GM19328 (cell line): ENCODE results near the gene MED12L.

Source experiments
- ATAC-seq: cut with Tn5 transposase; IDR thresholded peaks from one replicate; pipeline ENCODE4 v1.9.1; 2021; ENCODE audit warnings: mild to moderate bottlenecking, moderate library complexity; ENCODE audit not compliant: unreplicated experiment

Gene MED12L

GRCh38 chr3:151436675-151437446 lies 351.4 kb downstream of the MED12L start:
- ATAC-seq = no peak

DNA sequence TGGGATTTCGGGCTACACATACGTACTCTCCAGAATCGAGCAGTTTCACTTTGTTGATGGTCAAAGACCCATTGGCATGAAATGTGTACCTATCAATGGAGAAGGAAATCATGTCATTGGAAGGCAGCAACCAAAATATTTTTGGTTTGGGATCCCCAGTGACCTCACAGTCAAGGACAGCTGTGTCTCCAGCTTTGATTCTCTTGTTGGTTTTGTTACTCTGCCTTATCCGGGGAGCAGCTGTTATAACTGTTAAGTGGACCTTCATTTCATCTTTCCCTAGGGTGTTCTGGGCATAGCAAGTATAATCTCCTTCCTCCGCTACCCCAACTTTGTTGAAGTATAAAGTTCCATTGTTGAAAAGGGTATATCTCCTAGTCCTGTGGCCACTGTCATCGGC lies 352.4 kb downstream of the MED12L start:
- no peak for ATAC-seq

DNA sequence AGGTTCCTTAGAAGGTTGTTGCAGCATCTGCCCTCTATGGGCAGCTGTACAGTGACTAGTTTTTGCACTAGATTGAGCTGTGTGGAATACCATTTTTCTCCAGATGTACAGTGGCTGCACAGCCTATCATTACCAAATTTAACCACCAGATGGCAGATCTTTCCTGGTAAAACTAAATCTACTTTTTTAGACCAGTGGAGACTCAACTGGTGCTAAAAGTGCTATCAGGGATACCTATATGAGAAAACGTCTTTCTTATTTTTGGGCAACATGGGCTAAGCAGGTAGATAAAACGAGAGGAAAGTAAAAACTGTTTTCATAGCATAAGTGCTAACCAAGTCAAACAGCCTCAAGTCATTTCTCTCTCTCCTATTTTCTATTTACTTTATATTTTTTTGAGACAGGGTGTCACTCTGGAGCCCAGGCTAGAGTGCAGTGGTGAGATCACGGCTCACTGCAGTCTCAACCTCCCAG lies 354.2 kb downstream of the MED12L start:
- ATAC-seq = peak; percentile 71

DNA sequence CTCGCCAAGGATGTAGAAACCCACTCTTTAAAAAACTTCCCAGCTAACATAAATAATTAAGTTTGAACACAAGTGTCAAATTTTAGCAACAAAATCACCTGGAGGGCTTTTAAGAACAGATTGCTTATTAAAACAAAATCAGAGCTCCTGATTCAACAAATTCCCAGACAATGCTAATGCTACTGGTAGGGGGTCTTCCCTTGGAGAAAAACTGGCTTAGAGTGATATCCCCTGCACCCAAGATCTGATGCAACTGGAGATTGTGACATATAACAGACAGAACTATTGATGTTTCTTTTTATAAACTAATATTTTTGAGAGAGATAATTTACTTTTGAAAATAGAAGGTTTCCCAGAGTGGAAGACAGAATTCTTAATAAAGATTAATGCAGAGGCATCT lies 355.5 kb downstream of the MED12L start:
- ATAC-seq = no peak

DNA sequence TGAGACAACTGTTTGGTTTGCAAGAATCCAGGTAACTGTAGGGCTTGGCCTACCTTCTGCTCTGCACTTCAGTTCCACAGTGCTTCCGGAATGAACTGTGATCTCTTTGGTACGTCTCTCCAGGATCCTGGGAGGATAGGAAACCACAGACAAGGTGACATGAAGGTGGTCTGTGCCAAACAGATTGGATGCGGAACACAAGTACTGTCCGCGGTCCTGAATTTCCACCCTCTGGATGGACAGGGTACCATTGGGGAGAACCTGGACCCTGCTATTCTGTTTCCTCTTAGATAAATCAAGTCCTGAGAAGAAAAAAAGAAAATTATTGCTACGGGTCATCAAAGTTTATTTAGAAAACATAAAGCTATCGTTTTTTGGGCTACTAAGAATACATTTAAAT lies 358.1 kb downstream of the MED12L start:
- ATAC-seq = no peak

DNA sequence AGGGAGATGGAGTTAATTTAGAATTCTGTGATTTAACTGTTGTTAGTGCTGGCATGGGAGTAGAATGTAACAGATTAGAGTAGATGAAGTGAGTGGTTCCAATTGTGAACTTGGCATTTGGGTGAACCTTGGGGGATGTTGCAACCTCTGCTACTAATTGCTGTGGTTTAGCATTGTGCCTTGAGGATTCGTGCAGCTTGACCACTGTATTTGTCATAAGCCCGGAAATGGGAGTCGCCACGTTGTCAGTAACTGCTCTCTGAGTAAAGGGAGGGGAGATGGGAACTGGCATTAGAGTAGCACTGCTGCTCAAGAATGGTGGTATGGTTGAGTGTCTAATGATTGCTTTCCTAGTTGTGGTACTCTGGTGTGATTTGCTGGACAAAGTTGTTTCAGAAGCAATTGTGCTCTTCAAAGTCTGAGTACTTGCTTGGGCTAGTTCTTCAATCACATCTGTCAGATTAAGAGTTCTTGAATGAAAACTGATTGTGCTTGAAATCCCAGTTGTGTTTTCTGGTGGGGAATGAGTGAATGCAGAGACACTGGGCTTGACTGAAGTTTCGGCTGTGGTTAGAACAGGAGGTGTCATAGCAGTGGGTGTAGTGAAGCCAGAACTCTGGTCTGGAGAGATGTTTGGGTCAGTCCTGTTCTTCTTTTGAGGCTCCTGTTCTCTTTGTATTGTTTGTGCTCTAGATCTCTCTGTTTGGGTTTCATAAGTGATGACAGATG lies 360.0 kb downstream of the MED12L start:
- no peak for ATAC-seq

DNA sequence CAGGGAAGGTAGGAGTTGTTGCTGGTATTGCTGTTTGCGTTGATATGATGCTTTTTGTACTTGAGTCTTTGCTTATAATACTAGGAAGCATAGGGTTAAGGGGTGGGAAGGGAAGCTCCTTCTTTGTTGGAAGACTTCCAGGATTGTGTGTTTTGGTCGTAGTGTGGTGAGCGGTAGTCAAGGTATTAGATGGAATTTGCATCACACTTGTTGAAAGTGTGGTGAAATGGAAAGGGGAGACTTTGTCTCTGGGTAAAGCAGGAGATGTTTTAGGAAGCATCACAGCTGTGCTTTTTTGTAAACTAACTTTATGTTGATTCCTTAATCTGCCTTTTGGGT lies 360.5 kb downstream of the MED12L start:
- no peak for ATAC-seq

- ATAC-seq = no peak
Measured at GRCh38 chr3:151452368-151452767, 366.9 kb downstream of the MED12L start.

GRCh38 chr3:151452841-151453240 lies 367.4 kb downstream of the MED12L start:
- no peak for ATAC-seq

GRCh38 chr3:151456065-151456464 lies 370.6 kb downstream of the MED12L start:
- no peak for ATAC-seq

GRCh38 chr3:151459358-151459757 lies 373.9 kb downstream of the MED12L start:
- ATAC-seq = no peak

DNA sequence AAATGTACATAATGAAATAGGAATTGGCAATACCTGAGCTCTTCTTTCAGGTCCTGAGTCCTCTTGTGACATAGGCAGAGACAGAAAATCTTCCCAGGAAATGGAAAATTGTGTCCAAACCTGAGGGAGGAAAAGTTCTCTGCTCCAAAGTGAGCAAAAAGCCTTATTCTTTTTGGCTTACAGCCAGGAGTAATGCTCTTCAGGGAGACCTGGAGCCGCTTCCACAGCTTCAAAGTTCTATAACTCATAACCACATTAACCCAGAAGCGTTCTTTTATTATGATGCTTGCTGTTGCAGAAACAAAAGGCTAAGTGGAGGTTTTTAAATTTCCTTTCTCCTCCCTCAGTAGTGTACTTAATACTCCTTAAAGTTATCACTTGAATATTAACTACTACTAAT lies 374.8 kb downstream of the MED12L start:
- ATAC-seq = no peak

DNA sequence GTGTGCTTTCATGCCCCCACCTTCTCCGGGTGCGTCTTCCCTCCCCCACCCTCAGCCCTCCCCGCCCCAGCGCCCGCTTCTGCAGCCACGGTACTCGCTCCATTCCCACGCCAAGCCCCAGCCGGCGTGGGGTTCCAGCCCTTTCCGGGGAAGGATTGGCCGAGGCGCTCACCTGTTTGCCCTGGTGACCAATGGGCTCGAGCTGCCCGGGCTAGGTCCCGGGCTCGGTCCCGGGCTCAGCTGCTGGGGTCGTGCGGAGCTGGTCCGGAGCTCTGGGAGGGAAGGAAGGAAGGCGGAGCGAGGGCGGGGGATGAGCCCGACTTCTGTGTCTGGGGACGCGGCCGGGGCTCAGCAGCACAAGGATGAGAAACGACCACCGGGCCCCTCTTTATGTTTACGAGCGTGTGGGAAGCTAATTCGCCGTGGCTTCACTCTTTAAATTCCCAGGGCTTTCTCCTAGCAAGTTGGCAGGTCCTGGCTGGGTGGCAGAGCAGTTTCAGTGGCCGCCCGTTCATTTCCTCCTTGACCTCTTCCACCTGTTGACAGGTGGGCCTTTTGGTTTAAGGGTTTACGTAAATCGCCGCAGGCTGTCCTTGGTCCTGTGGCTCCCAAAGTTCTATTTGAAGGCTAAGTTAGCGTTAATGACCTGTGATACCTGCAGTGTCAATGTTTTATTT lies 375.4 kb downstream of the MED12L start, which contains the start of gene IGSF10:
TSS of gene IGSF10 (minus strand) at position 288 of the 677 bp plus-strand sequence. CDS start 2,352 bp downstream, outside the sequence.
- no peak for ATAC-seq

DNA sequence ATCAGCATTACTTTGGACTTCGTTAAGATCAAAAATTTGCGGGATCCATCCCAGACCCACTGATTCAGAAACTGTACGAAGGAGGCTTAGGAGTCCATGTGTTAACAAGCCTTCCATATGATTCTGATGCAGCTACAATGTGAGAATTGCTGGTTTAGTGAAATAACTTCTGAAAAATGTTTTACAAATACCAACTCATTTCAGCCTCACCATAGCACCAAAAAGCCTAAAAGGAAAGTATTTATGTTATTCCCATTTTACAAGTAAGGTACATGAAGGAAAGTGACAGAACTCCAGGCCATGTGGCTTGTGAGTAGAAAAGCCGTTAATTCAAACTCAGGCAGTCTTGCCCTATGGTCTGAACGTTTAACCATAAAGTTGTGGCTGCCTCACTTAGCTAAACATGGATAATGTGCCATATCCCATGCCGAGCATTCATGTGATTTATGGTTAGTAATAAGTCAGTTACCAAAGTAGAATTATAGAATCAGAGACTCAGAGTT lies 376.9 kb downstream of the MED12L start:
- ATAC-seq = no peak

DNA sequence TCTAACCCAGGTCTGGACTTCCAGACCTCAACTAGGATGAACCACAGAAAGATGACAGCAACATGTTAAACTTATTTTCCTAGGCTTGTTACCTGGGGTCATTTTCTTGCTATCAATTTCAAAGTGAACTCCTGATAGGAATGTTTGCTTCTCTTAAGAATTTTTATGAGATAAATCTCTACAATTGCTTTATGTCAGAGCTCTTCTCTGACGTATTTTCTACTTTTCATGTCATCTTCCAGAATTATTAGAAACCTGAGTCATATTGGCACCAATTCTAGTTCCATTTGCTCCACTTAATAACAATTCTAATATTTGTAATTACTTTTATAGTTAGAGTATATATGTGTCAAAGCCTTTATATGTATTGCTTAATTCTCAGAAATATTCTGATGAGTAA lies 377.5 kb downstream of the MED12L start:
- no peak for ATAC-seq

- no peak for ATAC-seq
Measured at GRCh38 chr3:151467069-151467468, 381.6 kb downstream of the MED12L start.

GRCh38 chr3:151468284-151468917 lies 382.9 kb downstream of the MED12L start:
- ATAC-seq = peak; percentile 77

- no peak for ATAC-seq
Measured at GRCh38 chr3:151476344-151477018, 391.0 kb downstream of the MED12L start.

- ATAC-seq = no peak
Measured at GRCh38 chr3:151477591-151478334, 392.3 kb downstream of the MED12L start.

DNA sequence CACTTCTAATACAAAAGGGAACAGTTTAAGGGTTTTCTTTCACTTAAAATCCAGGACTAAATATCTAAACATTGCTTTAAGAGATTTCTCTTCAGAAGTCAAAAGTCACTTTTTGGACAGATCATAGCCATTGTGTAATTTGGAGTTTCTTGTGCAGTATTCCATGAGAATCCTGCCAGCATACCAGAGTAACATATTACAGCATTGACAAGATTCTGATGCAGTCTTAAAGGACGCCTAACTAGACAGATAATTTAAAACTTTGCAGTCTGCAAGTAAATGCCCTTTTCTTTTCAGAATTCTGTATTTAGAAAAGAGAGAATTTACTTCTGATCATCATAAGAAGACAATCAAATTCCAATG lies 392.9 kb downstream of the MED12L start:
- no peak for ATAC-seq
